ENCODE results near the gene RHBDD1.

- TF ChIP-seq EZH2 (IDR thresholded peaks at IDR 0.05; ENCODE audit: insufficient read depth, poor library complexity, severe bottlenecking) = no peak
- TF ChIP-seq EZH2phosphoT487 (IDR thresholded peaks at IDR 0.05; ENCODE audit: insufficient read depth, low read depth) = no peak
Observed at GRCh38 chr2:226798422-226799210, 37.2 kb upstream of the RHBDD1 start.

Data from GM23248 (cell line).